Measurements from ENCODE around the gene KCNB1. TPM values are rescaled to one million over a fixed set of nuclear protein-coding genes. Genes with fewer than 3 reads are reported as not detected.

KCNB1 gene
- total RNA-seq, 3 donors from 2014 or later = 3.9 to 21.8 (median 5.1) TPM

- no peaks in the 10 kb centered on the region for H3K9me3 ChIP-seq
- TF ChIP-seq POLR2A (IDR thresholded peaks at IDR 0.05) = no peak
- no peak for TF ChIP-seq POLR2AphosphoS5 (IDR thresholded peaks at IDR 0.05)
- no peak for TF ChIP-seq CTCF (IDR thresholded peaks at IDR 0.05)
- no peaks in the 10 kb centered on the region for H3K36me3 ChIP-seq
- H3K4me3 ChIP-seq = no peak overlapping the region
- DNase-seq (ENCODE audit: low spot score in 2 of 2) = no peak
- H3K27ac ChIP-seq = no peak overlapping the region
- H3K27me3 ChIP-seq = peaks cover 0 to 14% of the 10 kb centered on the region in 2 donors
- intact Hi-C loops (cut with DNase I; ENCODE audit: low total_unique reads) = loop anchor here (10.0 kb wide), 1 partner anchor 149 kb away; the partner anchor contains the start of gene KCNB1
- no peaks in the 10 kb centered on the region for H3K4me1 ChIP-seq
These were observed 147.0 kb downstream of the KCNB1 start for GRCh38 chr20:49335476-49335875.

GRCh38 chr20:49330701-49331615 lies 151.5 kb downstream of the KCNB1 start:
- no peak for DNase-seq (ENCODE audit: low spot score in 2 of 2)
- H3K27ac ChIP-seq = no peak overlapping the region
- H3K4me1 ChIP-seq = no peaks in the 10 kb centered on the region
- peaks cover 0 to 22% of the 10 kb centered on the region in 2 donors for H3K27me3 ChIP-seq
- no peaks in the 10 kb centered on the region for H3K9me3 ChIP-seq
- TF ChIP-seq CTCF (IDR thresholded peaks at IDR 0.05) = no peak
- no peak for TF ChIP-seq POLR2A (IDR thresholded peaks at IDR 0.05)
- H3K4me3 ChIP-seq = no peak overlapping the region
- intact Hi-C loops (cut with DNase I; ENCODE audit: low total_unique reads) = loop anchor here (10.0 kb wide), 1 partner anchor 154 kb away; the partner anchor contains the start of gene KCNB1
- no peaks in the 10 kb centered on the region for H3K36me3 ChIP-seq

- Histone ChIP-seq H3K4me3 (no peak overlapping the region), H3K36me3 (no peaks in the 10 kb centered on the region), H3K4me1 (no peaks in the 10 kb centered on the region), H3K9me3 (no peaks in the 10 kb centered on the region), H3K27ac (no peak overlapping the region), H3K27me3 (peaks cover 0 to 22% of the 10 kb centered on the region in 2 donors)
- intact Hi-C loops (cut with DNase I; ENCODE audit: low total_unique reads) = no loop called here
- TF ChIP-seq POLR2AphosphoS5 (IDR thresholded peaks at IDR 0.05) (no peak), CTCF (IDR thresholded peaks at IDR 0.05) (no peak), POLR2A (IDR thresholded peaks at IDR 0.05) (no peak)
- DNase-seq (ENCODE audit: low spot score in 2 of 2) = no peak
These were observed 153.7 kb downstream of the KCNB1 start for GRCh38 chr20:49328790-49329189.

- H3K27ac ChIP-seq = no peak overlapping the region
- intact Hi-C loops (cut with DNase I; ENCODE audit: low total_unique reads) = no loop called here
These were observed 156.4 kb downstream of the KCNB1 start for GRCh38 chr20:49326026-49326425.

More at GRCh38 chr20:49326026-49326425, 156.4 kb downstream of the KCNB1 start:
- H3K9me3 ChIP-seq = no peaks in the 10 kb centered on the region
- H3K4me1 ChIP-seq = no peaks in the 10 kb centered on the region
- H3K36me3 ChIP-seq = no peaks in the 10 kb centered on the region
- TF ChIP-seq CTCF (IDR thresholded peaks at IDR 0.05) (no peak), POLR2AphosphoS5 (IDR thresholded peaks at IDR 0.05) (no peak), POLR2A (IDR thresholded peaks at IDR 0.05) (no peak)
- no peak for DNase-seq (ENCODE audit: low spot score in 2 of 2)
- peaks cover 0 to 9% of the 10 kb centered on the region in 2 donors for H3K27me3 ChIP-seq
- no peak overlapping the region for H3K4me3 ChIP-seq

Data from breast epithelium (tissue), 4 donors.